ENCODE measurements around the gene ECE1. TPM values are rescaled to one million over a fixed set of nuclear protein-coding genes. Genes with fewer than 3 reads are reported as not detected.
"Not testable (repeated sequence)": the region's sequence is repeated elsewhere in the genome, so short reads cannot be mapped to it uniquely, and the experiment has no call there.

ECE1 gene
- total RNA-seq, 1 donor from 2014 or later: 91.2 TPM

- intact Hi-C loops (cut with micrococcal nuclease): no loop called here
Measured at GRCh38 chr1:21189906-21190500, 100.3 kb downstream of the ECE1 start.

- intact Hi-C loops (cut with micrococcal nuclease): no loop called here
Measured at GRCh38 chr1:21189421-21189820, 100.8 kb downstream of the ECE1 start.

GRCh38 chr1:21188235-21188634, 102.0 kb downstream of the ECE1 start:
- intact Hi-C loops (cut with micrococcal nuclease): no loop called here

- intact Hi-C loops (cut with micrococcal nuclease): no loop called here
Measured at GRCh38 chr1:21185221-21185731, 105.0 kb downstream of the ECE1 start.

GRCh38 chr1:21184276-21184675, 106.0 kb downstream of the ECE1 start:
- intact Hi-C loops (cut with micrococcal nuclease): no loop called here

- intact Hi-C loops (cut with micrococcal nuclease): no loop called here
Measured at GRCh38 chr1:21182181-21182731, 108.0 kb downstream of the ECE1 start.

GRCh38 chr1:21178271-21178670, 112.0 kb downstream of the ECE1 start:
- intact Hi-C loops (cut with micrococcal nuclease): loop anchor here (5.0 kb wide), 5 partner anchors 156 to 1581 kb away; partner anchors contain the start of gene OTUD3

GRCh38 chr1:21176586-21177555, 113.4 kb downstream of the ECE1 start, which contains the start of gene EIF4G3:
EIF4G3 (minus strand) TSS chr1:21176897; CDS start chr1:21002742, 174,155 bp downstream.
- intact Hi-C loops (cut with micrococcal nuclease): loop anchor here (1.0 to 5.0 kb wide), 7 partner anchors 117 to 1580 kb away; partner anchors contain the start of genes DDOST and OTUD3

GRCh38 chr1:21175670-21176581, 114.3 kb downstream of the ECE1 start:
- intact Hi-C loops (cut with micrococcal nuclease): loop anchor here (1.0 to 5.0 kb wide), 7 partner anchors 154 to 1579 kb away; partner anchors contain the start of genes DDOST, HP1BP3 and OTUD3

- intact Hi-C loops (cut with micrococcal nuclease): loop anchor here (1.0 to 5.0 kb wide), 6 partner anchors 153 to 1578 kb away; partner anchors contain the start of genes HP1BP3 and OTUD3
Measured at GRCh38 chr1:21175324-21175669, 115.0 kb downstream of the ECE1 start.

GRCh38 chr1:21174654-21175323, 115.5 kb downstream of the ECE1 start:
- intact Hi-C loops (cut with micrococcal nuclease): loop anchor here (1.0 to 5.0 kb wide), 6 partner anchors 152 to 1577 kb away; partner anchors contain the start of genes HP1BP3 and OTUD3

- intact Hi-C loops (cut with micrococcal nuclease): no loop called here
Measured at GRCh38 chr1:21174230-21174629, 116.0 kb downstream of the ECE1 start.

- intact Hi-C loops (cut with micrococcal nuclease): not testable (repeated sequence)
Measured at GRCh38 chr1:21173096-21173495, 117.2 kb downstream of the ECE1 start.

- intact Hi-C loops (cut with micrococcal nuclease): not testable (repeated sequence)
Measured at GRCh38 chr1:21170837-21171236, 119.4 kb downstream of the ECE1 start.

- intact Hi-C loops (cut with micrococcal nuclease): no loop called here
Measured at GRCh38 chr1:21168444-21168843, 121.8 kb downstream of the ECE1 start.

Other genes with a start within 250 kb of the ECE1 start
- 55.2 and 58.2 TPM in 2 replicates for gene EIF4G3, start 113.6 kb downstream of the ECE1 start, total RNA-seq
- gene NBPF3, start 149.7 kb upstream of the ECE1 start, total RNA-seq: 4.4 and 5.5 TPM in 2 replicates
- not detected in 2 replicates for gene ALPL, start 219.0 kb upstream of the ECE1 start, total RNA-seq